Cardiac fibroblast (primary cell): ENCODE measurements around the gene TMEM151A.

Experiments used
- DNase-seq, 2 donors: peaks; one replicate each; pipeline versions ENCODE4 v3.0.0 to v3.0.0-alpha.2; 2010; ENCODE audit warnings: low read depth in 2 of 2
- H3K4me3 ChIP-seq, 2 donors: replicated peaks in 1 of 2; 1 replicate in 1 of 2; 2 replicates in 1 of 2; pipeline ENCODE4 v1.5.1; 2011; ENCODE audit warnings: low read depth in 2 of 2, low read length in 2 of 2, mild to moderate bottlenecking in 2 of 2, moderate library complexity in 1 of 2
- TF ChIP-seq, protein P1 (sequence below): IDR thresholded peaks from one replicate; pipeline ENCODE4 v1.5.1; 2011; ENCODE audit warnings: low read depth, mild to moderate bottlenecking, low read length, inconsistent platforms

The TMEM151A gene

DNA sequence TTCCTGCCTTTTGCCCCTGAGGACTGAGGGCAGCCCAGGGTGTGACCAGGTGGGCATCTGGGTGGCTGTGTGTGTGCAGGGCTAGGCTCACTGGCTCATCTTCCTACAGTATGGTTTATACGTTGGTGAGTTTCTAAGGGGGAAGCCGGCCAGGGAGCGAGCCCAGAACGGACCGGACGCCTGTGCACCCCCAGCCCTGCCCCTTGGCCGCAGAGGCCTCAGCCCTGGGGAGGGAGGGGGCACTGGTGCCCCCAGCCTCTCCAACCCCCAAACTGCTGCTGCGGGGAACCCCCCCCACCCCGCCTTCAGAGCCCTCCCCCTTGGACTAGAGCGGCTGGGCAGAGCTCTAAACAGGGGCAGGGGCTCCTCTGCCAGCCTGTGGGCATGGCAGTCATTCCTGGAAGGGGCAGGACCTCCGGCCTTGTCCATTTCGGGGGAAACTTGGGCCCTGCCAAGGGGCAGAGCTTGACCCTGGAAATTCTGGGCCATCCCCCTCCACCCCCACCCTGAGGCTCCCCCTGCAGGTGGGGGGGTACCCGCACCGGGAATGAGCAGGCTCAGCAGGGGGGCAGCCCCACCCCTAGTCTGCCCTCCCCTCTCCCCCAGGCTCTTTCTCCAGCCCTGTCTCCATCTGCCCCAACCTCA lies 8.1 kb upstream of the TMEM151A start:
- TF ChIP-seq, protein P1, sequence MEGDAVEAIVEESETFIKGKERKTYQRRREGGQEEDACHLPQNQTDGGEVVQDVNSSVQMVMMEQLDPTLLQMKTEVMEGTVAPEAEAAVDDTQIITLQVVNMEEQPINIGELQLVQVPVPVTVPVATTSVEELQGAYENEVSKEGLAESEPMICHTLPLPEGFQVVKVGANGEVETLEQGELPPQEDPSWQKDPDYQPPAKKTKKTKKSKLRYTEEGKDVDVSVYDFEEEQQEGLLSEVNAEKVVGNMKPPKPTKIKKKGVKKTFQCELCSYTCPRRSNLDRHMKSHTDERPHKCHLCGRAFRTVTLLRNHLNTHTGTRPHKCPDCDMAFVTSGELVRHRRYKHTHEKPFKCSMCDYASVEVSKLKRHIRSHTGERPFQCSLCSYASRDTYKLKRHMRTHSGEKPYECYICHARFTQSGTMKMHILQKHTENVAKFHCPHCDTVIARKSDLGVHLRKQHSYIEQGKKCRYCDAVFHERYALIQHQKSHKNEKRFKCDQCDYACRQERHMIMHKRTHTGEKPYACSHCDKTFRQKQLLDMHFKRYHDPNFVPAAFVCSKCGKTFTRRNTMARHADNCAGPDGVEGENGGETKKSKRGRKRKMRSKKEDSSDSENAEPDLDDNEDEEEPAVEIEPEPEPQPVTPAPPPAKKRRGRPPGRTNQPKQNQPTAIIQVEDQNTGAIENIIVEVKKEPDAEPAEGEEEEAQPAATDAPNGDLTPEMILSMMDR: no peak
- no peak for DNase-seq

DNA sequence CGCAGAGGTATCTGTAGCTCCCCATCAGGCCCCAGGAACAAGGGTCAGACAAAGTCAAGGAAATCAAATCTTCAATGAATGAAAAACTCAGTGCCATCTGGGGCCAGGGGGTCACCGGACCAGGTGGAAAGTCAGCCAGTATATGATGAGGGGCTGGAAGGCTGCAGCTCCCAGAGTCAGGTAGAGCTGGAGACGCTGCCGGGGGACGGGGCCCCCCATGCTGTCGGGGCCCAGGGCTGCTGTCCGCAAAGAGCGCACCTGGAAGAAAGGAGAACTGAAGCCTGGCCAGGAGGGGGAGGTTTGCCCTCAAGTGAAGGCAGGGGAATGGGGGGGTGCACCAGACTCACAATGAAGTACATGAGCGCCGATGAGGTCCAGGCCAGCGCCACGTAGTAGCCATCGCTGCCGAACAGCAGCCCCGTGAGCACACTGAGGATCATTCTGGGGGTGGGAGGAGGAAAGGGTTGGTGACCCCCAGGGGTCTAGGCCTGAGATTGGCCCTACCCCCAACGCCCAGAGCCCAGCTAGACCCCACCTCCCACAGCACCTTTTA lies 7.1 kb upstream of the TMEM151A start:
- no peak for DNase-seq
- H3K4me3 ChIP-seq: no peak overlapping the region
- TF ChIP-seq, protein P1: no peak

More for the DNA sequence above, 8.1 kb upstream of the TMEM151A start:
- H3K4me3 ChIP-seq: no peak overlapping the region

DNA sequence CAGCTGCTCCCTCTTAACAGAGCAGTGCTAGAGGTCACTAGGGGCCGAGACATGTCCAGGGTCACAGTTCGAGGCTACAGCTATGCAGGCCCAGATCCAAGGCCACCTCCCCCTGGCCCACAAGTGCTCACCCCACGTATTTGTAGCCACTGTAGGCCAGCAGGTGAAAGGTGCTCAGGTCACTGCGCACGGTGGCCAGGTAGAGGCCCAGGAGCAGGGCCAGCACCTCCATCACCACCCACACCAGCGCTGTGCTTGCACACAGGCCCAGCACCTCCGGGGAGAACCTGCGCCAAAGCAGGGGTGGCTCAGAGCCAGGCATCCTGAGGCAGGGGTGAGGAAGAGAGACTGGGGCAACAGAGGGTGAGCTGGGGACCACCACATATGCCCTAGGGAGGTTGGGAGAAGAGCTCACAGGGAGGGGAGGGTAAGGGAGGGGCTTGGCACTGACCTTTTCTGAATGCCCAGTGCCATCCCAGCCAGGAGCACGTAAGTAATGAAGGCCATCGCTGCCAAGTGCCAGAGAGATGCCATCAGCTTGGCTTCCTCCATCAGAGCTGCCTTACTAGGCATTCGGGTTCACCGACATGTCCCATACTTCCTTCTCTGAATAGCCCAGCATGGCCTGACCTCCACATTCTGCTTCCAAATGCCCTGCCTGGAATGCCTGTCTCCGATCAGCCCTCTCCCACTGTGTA lies 6.3 kb upstream of the TMEM151A start:
- no peak for DNase-seq
- no peak overlapping the region for H3K4me3 ChIP-seq
- TF ChIP-seq, protein P1: no peak

DNA sequence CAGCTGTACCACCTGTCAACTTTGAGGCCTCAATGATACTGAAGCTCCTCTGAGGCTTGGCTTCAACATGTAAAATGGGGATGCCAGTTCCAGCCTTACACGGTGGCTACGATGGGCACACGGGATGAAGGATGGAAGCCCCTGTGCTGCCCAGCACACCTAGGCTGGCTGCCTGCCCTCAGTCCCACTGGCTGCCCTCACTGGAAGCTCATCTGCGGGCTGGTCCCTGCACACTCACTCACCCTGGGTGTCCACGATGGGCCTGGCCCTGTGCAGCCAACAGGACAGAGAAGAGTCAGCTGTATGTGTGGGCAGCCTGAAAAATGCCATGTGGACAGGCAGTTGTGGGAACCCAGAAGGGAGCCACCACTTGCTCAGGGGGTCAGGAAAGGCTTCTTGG lies 5.0 kb upstream of the TMEM151A start:
- TF ChIP-seq, protein P1: no peak
- DNase-seq: no peak
- H3K4me3 ChIP-seq: no peak overlapping the region

DNA sequence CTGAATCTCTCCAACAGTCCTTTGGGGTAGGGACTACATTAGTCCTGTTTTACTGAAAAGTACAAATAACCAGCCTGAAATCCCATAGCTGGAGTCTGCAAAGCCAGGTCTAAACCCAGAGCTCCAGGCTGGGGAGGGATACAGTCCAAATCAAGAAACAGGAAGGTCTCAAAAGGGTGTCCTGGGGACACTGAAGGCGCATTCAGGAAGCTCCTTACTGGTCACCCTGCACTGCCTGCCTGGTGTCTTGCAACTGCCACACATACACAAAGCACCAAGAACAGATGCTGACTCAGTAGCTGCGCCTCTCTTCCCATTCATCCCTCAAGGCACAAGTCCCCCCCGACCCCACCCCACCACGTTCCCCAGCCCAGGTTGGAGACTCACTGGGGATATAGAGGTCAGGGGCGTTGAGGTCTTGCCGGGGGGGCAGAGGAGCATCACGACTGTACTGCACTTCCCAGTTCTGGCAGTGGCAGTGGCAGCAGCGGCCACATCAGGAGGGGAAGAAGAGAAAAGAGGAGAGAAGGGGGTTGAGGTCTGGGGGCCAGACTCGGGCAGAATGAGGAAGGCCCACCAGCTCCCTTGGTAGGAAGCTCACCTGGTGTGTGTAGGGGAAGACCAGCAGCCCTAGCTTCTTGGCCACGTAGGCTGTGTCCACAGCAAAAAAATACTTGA lies 4.3 kb upstream of the TMEM151A start:
- no peak for DNase-seq
- TF ChIP-seq, protein P1: no peak

DNA sequence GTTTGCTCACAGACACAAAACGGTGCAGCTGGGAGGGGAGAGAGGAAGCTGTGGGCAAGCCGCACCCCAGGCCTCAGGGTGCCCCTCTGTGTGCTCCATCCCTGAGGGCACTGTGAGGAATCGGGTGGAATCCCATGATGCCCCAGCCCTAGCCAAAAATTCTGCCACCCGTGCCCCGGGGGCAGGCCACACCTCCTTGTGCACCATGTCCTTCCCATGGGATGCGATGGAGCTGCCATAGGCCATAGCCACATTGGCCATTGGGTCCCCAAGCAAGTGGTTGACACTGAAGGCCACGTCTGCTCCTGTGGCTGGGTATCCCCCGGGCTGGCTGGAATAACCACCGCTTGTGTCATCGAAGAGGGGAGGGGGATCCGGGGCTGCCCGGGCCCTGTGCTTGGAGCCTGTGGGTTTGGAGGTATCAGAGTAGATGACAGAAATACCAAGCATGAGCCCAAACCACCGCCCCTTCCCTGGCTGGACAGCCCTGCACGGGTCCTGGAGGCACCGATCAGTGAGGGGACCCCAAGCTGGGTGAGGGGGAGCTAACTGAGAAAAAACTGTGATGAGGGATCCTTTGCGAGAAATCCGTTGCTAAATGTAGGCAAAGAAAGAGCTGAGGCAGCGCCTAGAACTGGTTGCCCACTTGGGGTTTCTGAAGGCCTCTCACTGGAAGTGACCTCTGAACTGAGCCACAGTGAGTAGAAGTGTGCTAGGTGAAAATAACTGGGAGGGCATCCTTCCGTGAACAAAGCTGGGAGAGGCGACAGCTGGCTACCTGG lies 3.6 kb upstream of the TMEM151A start:
- peak overlapping the region; percentile 78 to 85 for H3K4me3 ChIP-seq
- no peak for DNase-seq
- TF ChIP-seq, protein P1: no peak

More for the DNA sequence above, 4.3 kb upstream of the TMEM151A start:
- H3K4me3 ChIP-seq: peak overlapping the region in 1 of 2 donors; percentile 85
